Endothelial cell (in vitro differentiated cells): ENCODE measurements around the gene PPARD. TPM values are rescaled to one million over a fixed set of nuclear protein-coding genes. Genes with fewer than 3 reads are reported as not detected.
A peak's percentile ranks its signal among the peaks of the same experiment; 100 is the strongest.

Experiments used
- DNase-seq: peaks from one replicate; pipeline ENCODE4 v3.0.0; 2021; ENCODE audit warnings: low spot score
- H3K27ac Mint-ChIP-seq: one replicate; pipeline ENCODE4 v1.8.0; 2021; ENCODE audit warnings: mixed read lengths, inconsistent platforms; ENCODE audit not compliant: unreplicated experiment
- H3K27me3 Mint-ChIP-seq: one replicate; pipeline ENCODE4 v1.8.0; 2021; ENCODE audit warnings: mild to moderate bottlenecking, moderate library complexity, mixed read lengths, inconsistent platforms; ENCODE audit not compliant: unreplicated experiment
- H3K36me3 Mint-ChIP-seq: one replicate; pipeline ENCODE4 v1.8.0; 2021; ENCODE audit warnings: mild to moderate bottlenecking, low read depth, mixed read lengths, inconsistent platforms; ENCODE audit not compliant: unreplicated experiment
- H3K4me1 Mint-ChIP-seq: one replicate; pipeline ENCODE4 v1.8.0; 2021; ENCODE audit warnings: mild to moderate bottlenecking, mixed read lengths, inconsistent platforms; ENCODE audit not compliant: unreplicated experiment
- H3K4me3 Mint-ChIP-seq: one replicate; pipeline ENCODE4 v1.8.0; 2021; ENCODE audit warnings: mild to moderate bottlenecking, mixed read lengths, inconsistent platforms; ENCODE audit not compliant: unreplicated experiment
- H3K9me3 Mint-ChIP-seq: one replicate; pipeline ENCODE4 v1.8.0; 2021; ENCODE audit warnings: mixed read lengths, inconsistent platforms; ENCODE audit not compliant: unreplicated experiment
- total RNA-seq: library from RNA; stranded (reverse); fragmentation: NEBNext Ultra II Directional; extraction: Animal tissue kit (Norgen Biotek cat#: 25700); gene quantifications from one replicate; pipeline ENCODE4 v1.2.1, GENCODE V29; 2021; ENCODE audit not compliant: unreplicated experiment
- TF ChIP-seq, protein P1 (sequence below): fragments of 200-600 bp; sonication (generic); IDR thresholded peaks from one replicate; pipeline ENCODE4 v1.5.0; 2021; ENCODE audit warnings: antibody characterized with exemption; ENCODE audit not compliant: unreplicated experiment

Gene PPARD
- total RNA-seq, 1 donor from 2014 or later = 38.7 TPM

DNA sequence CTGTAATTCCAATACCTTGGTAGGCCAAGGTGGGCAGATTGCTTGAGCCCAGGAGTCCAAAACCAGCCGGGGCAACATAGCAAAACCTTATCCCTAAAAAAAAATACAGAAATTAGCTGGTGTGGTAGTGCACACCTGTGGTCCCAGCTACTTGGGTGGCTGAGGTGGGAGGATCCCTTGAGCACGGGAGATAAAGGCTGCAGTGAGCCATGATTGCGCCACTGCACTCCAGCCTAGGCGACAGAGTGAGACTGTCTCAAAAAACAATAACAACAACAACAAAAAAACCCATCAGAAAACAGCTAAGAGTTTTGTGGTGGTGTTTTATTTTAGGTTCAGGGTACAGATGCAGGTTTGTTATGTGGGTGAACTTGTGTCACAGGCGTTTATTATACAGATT is 66.9 kb downstream of the PPARD start:
- Mint-ChIP-seq H3K4me3 (no peak overlapping the region), H3K4me1 (peaks cover 11% of the 10 kb centered on the region)
- DNase-seq = no peak

DNA sequence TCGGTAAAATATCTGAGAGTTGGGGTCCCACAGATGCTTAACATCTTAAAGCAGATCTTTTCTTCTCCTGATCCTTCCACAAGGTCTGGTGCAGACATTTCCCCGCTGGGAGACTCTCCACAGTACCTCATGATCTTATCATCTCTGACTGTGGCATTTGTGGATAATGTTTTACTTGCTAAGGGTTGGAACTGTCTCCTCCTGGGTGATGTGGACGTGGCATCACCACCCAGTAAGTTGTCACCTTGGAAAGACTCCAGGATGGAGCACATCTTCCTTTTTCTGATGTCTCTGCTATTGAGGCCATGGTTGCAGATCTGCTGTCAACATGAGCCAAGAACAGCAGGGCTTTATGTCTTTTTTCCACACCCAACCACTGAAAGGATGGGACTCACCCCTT is 67.8 kb downstream of the PPARD start:
- DNase-seq = no peak
- H3K27ac Mint-ChIP-seq = no peak overlapping the region
- peaks cover 25% of the 10 kb centered on the region for H3K36me3 Mint-ChIP-seq
- H3K4me1 Mint-ChIP-seq = peaks cover 11% of the 10 kb centered on the region
- H3K4me3 Mint-ChIP-seq = peak overlapping the region; percentile 77
- H3K27me3 Mint-ChIP-seq = peaks cover 5% of the 10 kb centered on the region
- H3K9me3 Mint-ChIP-seq = no peaks in the 10 kb centered on the region
- TF ChIP-seq, protein P1, sequence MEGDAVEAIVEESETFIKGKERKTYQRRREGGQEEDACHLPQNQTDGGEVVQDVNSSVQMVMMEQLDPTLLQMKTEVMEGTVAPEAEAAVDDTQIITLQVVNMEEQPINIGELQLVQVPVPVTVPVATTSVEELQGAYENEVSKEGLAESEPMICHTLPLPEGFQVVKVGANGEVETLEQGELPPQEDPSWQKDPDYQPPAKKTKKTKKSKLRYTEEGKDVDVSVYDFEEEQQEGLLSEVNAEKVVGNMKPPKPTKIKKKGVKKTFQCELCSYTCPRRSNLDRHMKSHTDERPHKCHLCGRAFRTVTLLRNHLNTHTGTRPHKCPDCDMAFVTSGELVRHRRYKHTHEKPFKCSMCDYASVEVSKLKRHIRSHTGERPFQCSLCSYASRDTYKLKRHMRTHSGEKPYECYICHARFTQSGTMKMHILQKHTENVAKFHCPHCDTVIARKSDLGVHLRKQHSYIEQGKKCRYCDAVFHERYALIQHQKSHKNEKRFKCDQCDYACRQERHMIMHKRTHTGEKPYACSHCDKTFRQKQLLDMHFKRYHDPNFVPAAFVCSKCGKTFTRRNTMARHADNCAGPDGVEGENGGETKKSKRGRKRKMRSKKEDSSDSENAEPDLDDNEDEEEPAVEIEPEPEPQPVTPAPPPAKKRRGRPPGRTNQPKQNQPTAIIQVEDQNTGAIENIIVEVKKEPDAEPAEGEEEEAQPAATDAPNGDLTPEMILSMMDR = no peak

More for the DNA sequence above, 66.9 kb downstream of the PPARD start:
- TF ChIP-seq, protein P1 = no peak
- Mint-ChIP-seq H3K27me3 (peaks cover 5% of the 10 kb centered on the region), H3K27ac (no peak overlapping the region), H3K9me3 (no peaks in the 10 kb centered on the region), H3K36me3 (peaks cover 25% of the 10 kb centered on the region)

DNA sequence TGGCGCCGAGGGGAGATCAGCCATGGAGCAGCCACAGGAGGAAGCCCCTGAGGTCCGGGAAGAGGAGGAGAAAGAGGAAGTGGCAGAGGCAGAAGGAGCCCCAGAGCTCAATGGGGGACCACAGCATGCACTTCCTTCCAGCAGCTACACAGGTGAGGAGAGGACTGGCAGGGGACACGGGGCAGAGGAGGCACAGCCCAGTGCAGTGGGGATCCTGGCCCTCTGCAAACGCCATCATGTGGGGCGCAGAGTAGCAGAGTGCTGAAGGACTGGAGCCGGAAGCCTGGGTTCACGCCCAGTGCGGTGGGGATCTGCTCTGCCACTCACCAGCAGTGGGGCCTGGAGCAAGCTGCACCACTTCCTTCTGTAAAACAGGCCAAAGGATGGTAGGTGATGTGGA is 68.7 kb downstream of the PPARD start:
- TF ChIP-seq, protein P1 = no peak
- no peaks in the 10 kb centered on the region for H3K9me3 Mint-ChIP-seq
- peaks cover 5% of the 10 kb centered on the region for H3K27me3 Mint-ChIP-seq
- no peak overlapping the region for H3K27ac Mint-ChIP-seq
- H3K4me1 Mint-ChIP-seq = peaks cover 17% of the 10 kb centered on the region
- no peak for DNase-seq
- H3K36me3 Mint-ChIP-seq = peaks cover 25% of the 10 kb centered on the region
- H3K4me3 Mint-ChIP-seq = peak overlapping the region; percentile 77

DNA sequence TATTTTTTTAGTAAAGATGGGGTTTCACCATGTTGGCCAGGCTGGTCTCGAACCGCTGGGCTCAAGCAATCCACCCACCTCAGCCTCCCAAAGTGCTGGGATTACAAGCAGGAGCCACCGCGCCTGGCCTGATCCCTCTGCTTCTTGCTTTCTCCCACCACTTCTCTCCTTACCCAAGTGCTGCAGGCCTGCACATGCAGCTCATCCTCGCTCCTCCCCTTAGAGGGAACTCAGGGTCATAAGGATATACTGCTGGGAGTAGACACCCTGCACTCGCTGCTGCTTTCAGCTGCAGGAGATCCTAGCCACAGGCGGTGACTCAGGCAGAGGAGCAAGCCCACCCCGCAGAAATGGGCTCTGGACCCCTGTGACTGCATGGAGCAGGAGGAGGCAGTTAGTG is 69.7 kb downstream of the PPARD start:
- Mint-ChIP-seq H3K36me3 (peaks cover 25% of the 10 kb centered on the region), H3K9me3 (no peaks in the 10 kb centered on the region), H3K27me3 (peaks cover 5% of the 10 kb centered on the region), H3K4me1 (peaks cover 17% of the 10 kb centered on the region), H3K27ac (no peak overlapping the region), H3K4me3 (no peak overlapping the region)
- no peak for DNase-seq
- TF ChIP-seq, protein P1 = no peak

DNA sequence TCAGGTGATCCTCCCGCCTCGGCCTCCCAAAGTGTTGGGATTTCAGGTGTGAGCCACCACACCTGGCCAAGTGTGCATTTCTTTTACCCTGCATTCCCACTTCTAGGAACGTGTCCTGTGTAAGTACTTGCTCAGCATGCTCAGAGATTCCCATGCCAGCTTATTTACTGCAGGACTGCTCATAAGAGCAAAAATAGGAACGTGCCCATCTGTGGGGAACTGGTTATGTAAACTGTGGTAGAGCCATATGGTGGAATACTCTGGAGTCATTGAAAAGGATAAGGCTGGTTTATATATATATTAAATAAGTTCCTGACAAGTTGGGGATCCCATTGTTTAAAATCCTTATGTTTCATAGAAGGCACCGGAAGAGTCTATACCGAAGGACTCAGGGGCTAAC is 71.6 kb downstream of the PPARD start:
- no peak overlapping the region for H3K27ac Mint-ChIP-seq
- H3K36me3 Mint-ChIP-seq = peaks cover 28% of the 10 kb centered on the region

More for the DNA sequence above, 71.6 kb downstream of the PPARD start:
- peaks cover 9% of the 10 kb centered on the region for H3K27me3 Mint-ChIP-seq
- H3K9me3 Mint-ChIP-seq = no peaks in the 10 kb centered on the region
- TF ChIP-seq, protein P1 = no peak
- H3K4me3 Mint-ChIP-seq = no peak overlapping the region
- DNase-seq = no peak
- H3K4me1 Mint-ChIP-seq = peaks cover 27% of the 10 kb centered on the region
